DND-41 (cell line): ENCODE results near the gene ADGRG6.

Source experiments
- ATAC-seq: fragments of 200-7000 bp; cut with Tn5 transposase; 3 replicates; pipeline ENCODE4 v1.9.1; 2021; ENCODE audit warnings: low read depth; ENCODE audit not compliant: insufficient read depth
- DNase-seq: peaks from one replicate; pipeline ENCODE4 v3.0.0-alpha.2; 2020
- H2AFZ ChIP-seq: 2 replicates; pipeline ENCODE4 v1.6.0; 2012; ENCODE audit warnings: low read depth, low read length
- H3K27ac ChIP-seq: 2 replicates; pipeline ENCODE4 v1.5.1; 2012; ENCODE audit warnings: low read length, inconsistent platforms
- H3K27me3 ChIP-seq: fragments of 200-600 bp; sonication (generic); 2 replicates; pipeline ENCODE4 v1.6.0; 2012; ENCODE audit warnings: low read length, mild to moderate bottlenecking, inconsistent platforms; ENCODE audit not compliant: insufficient read depth, poor library complexity
- H3K36me3 ChIP-seq: 2 replicates; pipeline ENCODE4 v1.5.1; 2012; ENCODE audit warnings: low read length, inconsistent platforms; ENCODE audit not compliant: insufficient read depth
- H3K4me1 ChIP-seq: 2 replicates; pipeline ENCODE4 v1.5.1; 2012; ENCODE audit warnings: mild to moderate bottlenecking, low read length; ENCODE audit not compliant: insufficient read depth
- H3K4me2 ChIP-seq: 2 replicates; pipeline ENCODE4 v1.6.0; 2012; ENCODE audit warnings: mild to moderate bottlenecking, moderate library complexity, low read length, inconsistent platforms; ENCODE audit not compliant: insufficient read depth
- H3K4me3 ChIP-seq, 2 experiments: fragments of 200-600 bp in 1 of 2; shearing (Covaris generic) in 1 of 2; 2 replicates each; pipeline ENCODE4 v1.5.1; 2012 to 2016; ENCODE audit warnings: inconsistent platforms in 2 of 2, low read length in 2 of 2, mild to moderate bottlenecking in 2 of 2, low read depth in 1 of 2, moderate library complexity in 1 of 2
- H3K79me2 ChIP-seq: 2 replicates; pipeline ENCODE4 v1.6.0; 2012; ENCODE audit warnings: low read length, inconsistent platforms; ENCODE audit not compliant: insufficient read depth
- H3K9ac ChIP-seq: 2 replicates; pipeline ENCODE4 v1.6.0; 2012; ENCODE audit warnings: low read depth, mild to moderate bottlenecking, inconsistent platforms, low read length, moderate library complexity
- H3K9me3 ChIP-seq: 2 replicates; pipeline ENCODE4 v1.5.1; 2012; ENCODE audit warnings: low read length, moderate library complexity, mild to moderate bottlenecking, inconsistent platforms; ENCODE audit not compliant: insufficient read depth, severe bottlenecking
- H4K20me1 ChIP-seq: 2 replicates; pipeline ENCODE4 v1.6.0; 2012; ENCODE audit warnings: low read length; ENCODE audit not compliant: insufficient read depth
- EZH2 ChIP-seq: IDR thresholded peaks from 3 replicates; pipeline ENCODE4 v1.6.1; 2012; ENCODE audit warnings: borderline replicate concordance, low read depth, mild to moderate bottlenecking, moderate library complexity, low read length, inconsistent platforms; ENCODE audit not compliant: severe bottlenecking
- TF ChIP-seq, protein P1 (sequence below): IDR thresholded peaks from 2 replicates; pipeline ENCODE4 v1.5.1; 2012; ENCODE audit warnings: borderline replicate concordance, low read length, moderate library complexity, mild to moderate bottlenecking; ENCODE audit not compliant: poor library complexity, severe bottlenecking; ENCODE audit errors: extremely low read depth

Gene ADGRG6

DNA sequence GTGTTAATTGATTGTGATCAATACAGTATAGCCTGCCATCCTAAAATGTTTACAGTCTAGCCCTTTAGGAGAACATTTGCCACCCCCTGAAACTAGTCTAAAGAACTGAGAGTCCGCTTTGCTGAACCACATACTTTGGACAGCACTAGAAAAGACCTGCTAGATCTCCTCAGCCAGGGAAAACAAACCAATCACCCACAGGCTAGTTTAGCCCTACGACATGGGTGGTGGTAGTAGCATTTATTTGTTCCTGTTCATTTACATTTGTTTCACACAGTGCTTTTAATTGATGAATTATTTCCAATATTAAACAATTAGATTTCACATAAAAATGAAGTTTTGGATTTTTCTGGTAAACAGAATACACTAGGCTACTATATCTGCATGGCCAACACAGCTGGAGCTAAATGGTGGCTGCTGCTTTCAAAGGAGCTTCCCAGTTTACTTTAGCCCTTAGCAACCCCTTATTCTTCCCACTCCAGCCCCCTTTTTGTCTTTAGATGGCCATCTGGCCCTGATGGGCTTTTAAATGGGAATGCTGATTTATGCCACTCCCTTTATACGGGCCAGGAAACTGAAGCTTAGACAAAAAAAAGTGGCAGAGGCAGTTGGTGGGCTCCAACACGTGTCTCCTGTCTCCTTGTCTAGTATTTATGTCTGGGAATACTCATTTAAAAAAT, 72.4 kb downstream of the ADGRG6 start:
- ATAC-seq (no peak), DNase-seq (no peak)
- H3K4me2 ChIP-seq = no peak overlapping the region
- no peaks in the 10 kb centered on the region for H3K9me3 ChIP-seq
- H3K36me3 ChIP-seq = no peaks in the 10 kb centered on the region
- H3K9ac ChIP-seq = no peak overlapping the region
- no peaks in the 10 kb centered on the region for H3K4me1 ChIP-seq
- H2AFZ ChIP-seq = no peak overlapping the region
- no peaks in the 10 kb centered on the region for H4K20me1 ChIP-seq
- H3K27me3 ChIP-seq = peaks cover 6% of the 10 kb centered on the region
- H3K27ac ChIP-seq = no peak overlapping the region
- no peaks in the 10 kb centered on the region for H3K79me2 ChIP-seq
- TF ChIP-seq EZH2 = no peak
- TF ChIP-seq, protein P1, sequence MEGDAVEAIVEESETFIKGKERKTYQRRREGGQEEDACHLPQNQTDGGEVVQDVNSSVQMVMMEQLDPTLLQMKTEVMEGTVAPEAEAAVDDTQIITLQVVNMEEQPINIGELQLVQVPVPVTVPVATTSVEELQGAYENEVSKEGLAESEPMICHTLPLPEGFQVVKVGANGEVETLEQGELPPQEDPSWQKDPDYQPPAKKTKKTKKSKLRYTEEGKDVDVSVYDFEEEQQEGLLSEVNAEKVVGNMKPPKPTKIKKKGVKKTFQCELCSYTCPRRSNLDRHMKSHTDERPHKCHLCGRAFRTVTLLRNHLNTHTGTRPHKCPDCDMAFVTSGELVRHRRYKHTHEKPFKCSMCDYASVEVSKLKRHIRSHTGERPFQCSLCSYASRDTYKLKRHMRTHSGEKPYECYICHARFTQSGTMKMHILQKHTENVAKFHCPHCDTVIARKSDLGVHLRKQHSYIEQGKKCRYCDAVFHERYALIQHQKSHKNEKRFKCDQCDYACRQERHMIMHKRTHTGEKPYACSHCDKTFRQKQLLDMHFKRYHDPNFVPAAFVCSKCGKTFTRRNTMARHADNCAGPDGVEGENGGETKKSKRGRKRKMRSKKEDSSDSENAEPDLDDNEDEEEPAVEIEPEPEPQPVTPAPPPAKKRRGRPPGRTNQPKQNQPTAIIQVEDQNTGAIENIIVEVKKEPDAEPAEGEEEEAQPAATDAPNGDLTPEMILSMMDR = no peak
- H3K4me3 ChIP-seq = no peak overlapping the region

DNA sequence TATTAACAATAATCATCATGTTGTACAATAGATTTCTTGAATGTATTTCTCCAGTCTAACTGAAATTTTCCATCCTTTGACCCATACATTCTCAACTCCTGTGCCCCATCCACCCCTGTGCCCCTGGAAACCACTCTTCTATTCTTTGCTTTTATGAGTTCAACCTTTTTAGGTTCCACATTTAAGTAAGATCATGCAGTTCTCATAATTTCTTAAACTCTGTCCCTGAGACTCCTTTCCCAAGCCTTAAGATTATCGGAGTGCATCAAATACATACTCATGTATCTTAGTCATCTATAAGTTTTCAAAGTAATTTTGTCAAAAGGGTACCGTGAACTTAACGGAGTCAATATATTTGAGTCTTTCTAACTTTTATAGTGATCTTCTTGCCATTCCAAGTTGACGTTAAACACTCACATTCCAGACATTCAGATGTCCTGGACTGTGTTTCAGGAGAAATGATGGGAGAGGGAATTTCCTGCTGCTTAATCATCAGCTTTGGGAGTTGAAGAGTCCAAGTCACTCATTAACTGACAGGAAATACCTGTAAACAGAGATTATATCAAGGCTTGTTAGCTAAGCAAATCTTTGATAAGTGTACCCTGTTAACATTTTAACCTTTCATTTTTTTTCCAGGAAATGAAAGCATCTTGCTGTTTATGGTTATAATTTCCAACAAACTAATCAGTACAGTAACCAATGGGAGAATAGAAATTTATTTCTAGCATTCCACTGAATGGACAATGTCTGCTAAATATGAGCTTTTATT, 73.3 kb downstream of the ADGRG6 start:
- Histone ChIP-seq H3K36me3 (no peaks in the 10 kb centered on the region), H4K20me1 (no peaks in the 10 kb centered on the region), H3K9ac (no peak overlapping the region), H3K27me3 (peaks cover 10% of the 10 kb centered on the region), H3K79me2 (no peaks in the 10 kb centered on the region), H3K4me1 (no peaks in the 10 kb centered on the region), H3K4me2 (no peak overlapping the region), H3K27ac (no peak overlapping the region), H2AFZ (no peak overlapping the region), H3K9me3 (no peaks in the 10 kb centered on the region), H3K4me3 (no peak overlapping the region)
- DNase-seq (no peak), ATAC-seq (no peak)
- no peak for TF ChIP-seq EZH2
- TF ChIP-seq, protein P1 = no peak

DNA sequence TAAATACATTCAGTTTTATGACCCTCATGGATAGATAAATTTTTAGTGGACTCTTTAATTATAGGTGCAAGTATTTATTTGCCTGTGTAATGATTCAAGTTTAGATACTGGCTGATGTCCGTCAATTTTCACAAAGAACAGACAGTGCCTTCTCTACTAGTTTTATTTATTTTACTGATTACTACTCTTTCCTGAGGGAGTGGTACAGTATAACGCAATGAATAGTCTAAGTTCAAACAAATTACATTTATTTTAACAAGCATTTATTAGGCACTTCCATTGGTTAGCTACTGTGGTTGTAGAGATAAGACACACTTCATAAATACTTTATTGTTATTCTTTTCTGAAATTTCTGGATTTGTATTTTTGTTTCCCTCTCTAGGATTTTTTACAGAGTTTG, 74.3 kb downstream of the ADGRG6 start:
- Histone ChIP-seq H3K4me1 (no peaks in the 10 kb centered on the region), H3K4me3 (no peak overlapping the region), H3K4me2 (no peak overlapping the region), H3K27ac (no peak overlapping the region), H3K9ac (no peak overlapping the region), H4K20me1 (no peaks in the 10 kb centered on the region), H3K9me3 (no peaks in the 10 kb centered on the region), H3K79me2 (no peaks in the 10 kb centered on the region), H3K27me3 (peaks cover 14% of the 10 kb centered on the region), H2AFZ (no peak overlapping the region), H3K36me3 (no peaks in the 10 kb centered on the region)
- no peak for DNase-seq
- TF ChIP-seq EZH2 = no peak
- TF ChIP-seq, protein P1 = no peak
- ATAC-seq = no peak
